Measurements from ENCODE around the gene FOCAD. TPM values are rescaled to one million over a fixed set of nuclear protein-coding genes. Genes with fewer than 3 reads are reported as not detected.

FOCAD gene
- total RNA-seq, 1 donor from 2014 or later = 146 TPM

DNA sequence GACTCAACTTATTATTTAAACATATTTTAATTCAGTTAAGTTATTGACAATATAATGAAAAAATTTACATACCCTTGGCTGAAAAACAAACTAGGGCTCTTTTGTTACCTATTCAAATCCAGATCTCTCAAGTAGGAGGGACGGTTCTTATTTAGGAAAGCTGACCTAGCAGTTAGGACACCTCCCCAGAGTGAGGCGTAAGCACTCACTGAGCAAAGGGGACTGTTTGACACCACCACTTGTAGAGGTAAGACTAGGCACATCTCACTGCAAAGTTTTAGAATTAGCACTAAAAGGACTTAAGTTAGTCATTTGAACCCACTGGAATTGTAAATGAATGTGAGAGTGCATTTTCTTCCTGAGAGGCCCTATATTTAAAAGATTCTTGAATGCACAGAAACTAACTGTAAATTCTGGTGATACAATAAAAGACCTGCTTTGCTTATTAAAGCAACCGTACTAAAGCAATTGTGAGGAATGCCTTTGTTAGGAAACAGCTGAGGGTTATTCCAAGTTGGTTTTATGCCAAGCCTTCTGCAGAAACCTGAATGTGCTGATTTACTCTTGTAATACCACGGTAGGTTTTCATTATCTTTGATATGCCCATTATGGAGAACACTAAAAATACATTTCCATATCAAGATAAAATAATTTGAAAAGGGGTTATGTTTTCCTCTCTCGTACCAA is 331.2 kb downstream of the FOCAD start:
- Histone ChIP-seq H3K9me3 (ENCODE audit: low read depth) (no peaks in the 10 kb centered on the region), H3K79me2 (ENCODE audit: low read depth) (no peaks in the 10 kb centered on the region), H2AFZ (replicated peaks) (no peak overlapping the region), H3K4me3 (no peak overlapping the region), H3F3A (ENCODE audit: low read depth) (no peaks in the 10 kb centered on the region), H3K9ac (no peak overlapping the region), H4K20me1 (ENCODE audit: low read depth) (no peaks in the 10 kb centered on the region), H3K4me1 (peaks cover 6% of the 10 kb centered on the region), H3K4me2 (no peak overlapping the region), H3K36me3 (no peaks in the 10 kb centered on the region), H3K27me3 (no peaks in the 10 kb centered on the region), H3K27ac (no peak overlapping the region)
- no peaks in the 10 kb centered on the region for H3K27me3 Mint-ChIP-seq (ENCODE audit: insufficient read depth, low read depth)
- H3K9me3 Mint-ChIP-seq = no peaks in the 10 kb centered on the region
- H3K27ac Mint-ChIP-seq = no peak overlapping the region
- no peaks in the 10 kb centered on the region for H3K4me1 Mint-ChIP-seq
- DNase-seq (ENCODE audit: low spot score) = peak; percentile 11
- no peaks in the 10 kb centered on the region for H3K36me3 Mint-ChIP-seq
- TF ChIP-seq EZH2phosphoT487 (IDR thresholded peaks at IDR 0.05) (no peak), EZH2 (IDR thresholded peaks at IDR 0.05) (no peak)
- TF ChIP-seq, protein P1, sequence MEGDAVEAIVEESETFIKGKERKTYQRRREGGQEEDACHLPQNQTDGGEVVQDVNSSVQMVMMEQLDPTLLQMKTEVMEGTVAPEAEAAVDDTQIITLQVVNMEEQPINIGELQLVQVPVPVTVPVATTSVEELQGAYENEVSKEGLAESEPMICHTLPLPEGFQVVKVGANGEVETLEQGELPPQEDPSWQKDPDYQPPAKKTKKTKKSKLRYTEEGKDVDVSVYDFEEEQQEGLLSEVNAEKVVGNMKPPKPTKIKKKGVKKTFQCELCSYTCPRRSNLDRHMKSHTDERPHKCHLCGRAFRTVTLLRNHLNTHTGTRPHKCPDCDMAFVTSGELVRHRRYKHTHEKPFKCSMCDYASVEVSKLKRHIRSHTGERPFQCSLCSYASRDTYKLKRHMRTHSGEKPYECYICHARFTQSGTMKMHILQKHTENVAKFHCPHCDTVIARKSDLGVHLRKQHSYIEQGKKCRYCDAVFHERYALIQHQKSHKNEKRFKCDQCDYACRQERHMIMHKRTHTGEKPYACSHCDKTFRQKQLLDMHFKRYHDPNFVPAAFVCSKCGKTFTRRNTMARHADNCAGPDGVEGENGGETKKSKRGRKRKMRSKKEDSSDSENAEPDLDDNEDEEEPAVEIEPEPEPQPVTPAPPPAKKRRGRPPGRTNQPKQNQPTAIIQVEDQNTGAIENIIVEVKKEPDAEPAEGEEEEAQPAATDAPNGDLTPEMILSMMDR (IDR thresholded peaks at IDR 0.05) = no peak
- H3K4me3 Mint-ChIP-seq = no peak overlapping the region

- no peaks in the 10 kb centered on the region for H3K9me3 Mint-ChIP-seq
- no peak for DNase-seq (ENCODE audit: low spot score)
- H3K4me1 Mint-ChIP-seq = no peaks in the 10 kb centered on the region
- Histone ChIP-seq H3K27ac (no peak overlapping the region), H4K20me1 (ENCODE audit: low read depth) (no peaks in the 10 kb centered on the region), H3K36me3 (no peaks in the 10 kb centered on the region), H3F3A (ENCODE audit: low read depth) (no peaks in the 10 kb centered on the region), H3K9me3 (ENCODE audit: low read depth) (no peaks in the 10 kb centered on the region), H3K27me3 (no peaks in the 10 kb centered on the region), H3K9ac (no peak overlapping the region), H2AFZ (replicated peaks) (no peak overlapping the region), H3K4me3 (no peak overlapping the region), H3K4me2 (no peak overlapping the region), H3K79me2 (ENCODE audit: low read depth) (no peaks in the 10 kb centered on the region), H3K4me1 (peaks cover 6% of the 10 kb centered on the region)
- H3K27me3 Mint-ChIP-seq (ENCODE audit: insufficient read depth, low read depth) = no peaks in the 10 kb centered on the region
- H3K27ac Mint-ChIP-seq = no peak overlapping the region
- H3K36me3 Mint-ChIP-seq = no peaks in the 10 kb centered on the region
- TF ChIP-seq EZH2phosphoT487 (IDR thresholded peaks at IDR 0.05) (no peak), EZH2 (IDR thresholded peaks at IDR 0.05) (no peak)
- TF ChIP-seq, protein P1 (IDR thresholded peaks at IDR 0.05) = no peak
- H3K4me3 Mint-ChIP-seq = no peak overlapping the region
Observed at GRCh38 chr9:21015995-21016394, 331.9 kb downstream of the FOCAD start.

GRCh38 chr9:21016701-21017491 is 332.8 kb downstream of the FOCAD start:
- TF ChIP-seq EZH2 (IDR thresholded peaks at IDR 0.05) = no peak
- TF ChIP-seq, protein P1 (IDR thresholded peaks at IDR 0.05) = no peak
- no peak for TF ChIP-seq EZH2phosphoT487 (IDR thresholded peaks at IDR 0.05)
- H3K27me3 Mint-ChIP-seq (ENCODE audit: insufficient read depth, low read depth) = no peaks in the 10 kb centered on the region

More at GRCh38 chr9:21016701-21017491, 332.8 kb downstream of the FOCAD start:
- Histone ChIP-seq H4K20me1 (ENCODE audit: low read depth) (no peaks in the 10 kb centered on the region), H3F3A (ENCODE audit: low read depth) (no peaks in the 10 kb centered on the region), H3K27ac (no peak overlapping the region), H3K9ac (no peak overlapping the region), H3K27me3 (no peaks in the 10 kb centered on the region), H3K79me2 (ENCODE audit: low read depth) (no peaks in the 10 kb centered on the region), H3K4me2 (no peak overlapping the region), H3K4me3 (no peak overlapping the region), H3K36me3 (no peaks in the 10 kb centered on the region), H2AFZ (replicated peaks) (no peak overlapping the region), H3K4me1 (peaks cover 6% of the 10 kb centered on the region), H3K9me3 (ENCODE audit: low read depth) (no peaks in the 10 kb centered on the region)
- no peak overlapping the region for H3K4me3 Mint-ChIP-seq
- H3K36me3 Mint-ChIP-seq = peaks cover 4% of the 10 kb centered on the region
- H3K27ac Mint-ChIP-seq = no peak overlapping the region
- peaks cover 4% of the 10 kb centered on the region for H3K9me3 Mint-ChIP-seq
- no peaks in the 10 kb centered on the region for H3K4me1 Mint-ChIP-seq
- DNase-seq (ENCODE audit: low spot score) = no peak

Measured in neural progenitor cell (in vitro differentiated cells).